ENCODE measurements around the gene HSD17B4.

The HSD17B4 gene

GRCh38 chr5:119451561-119451960 is 736 bp upstream of the HSD17B4 start:
- no peak overlapping the region for H3K9ac ChIP-seq (ENCODE audit: low read depth in 1 of 2, low read length in 2 of 2)
- peaks cover 10 to 13% of the 10 kb centered on the region in 2 donors for H3K4me1 ChIP-seq (ENCODE audit: control insufficient read depth in 1 of 2, insufficient read depth in 2 of 2, low read length in 2 of 2)
- H3K27me3 ChIP-seq (ENCODE audit: control insufficient read depth in 1 of 2, insufficient read depth in 2 of 2, low read length in 2 of 2): no peaks in the 10 kb centered on the region
- no peak overlapping the region for H3K27ac ChIP-seq (ENCODE audit: low read depth, low read length)
- peaks cover 0 to 3% of the 10 kb centered on the region in 2 donors for H3K9me3 ChIP-seq (ENCODE audit: control insufficient read depth in 1 of 2, low read length in 2 of 2)
- no peak overlapping the region for H3K4me3 ChIP-seq (ENCODE audit: low read depth in 1 of 2, low read length in 2 of 2)
- H3K36me3 ChIP-seq (ENCODE audit: control insufficient read depth in 1 of 2, insufficient read depth in 2 of 2, low read length in 2 of 2): no peaks in the 10 kb centered on the region

GRCh38 chr5:119452060-119452372 is 281 bp upstream of the HSD17B4 start:
- no peaks in the 10 kb centered on the region for H3K27me3 ChIP-seq (ENCODE audit: control insufficient read depth in 1 of 2, insufficient read depth in 2 of 2, low read length in 2 of 2)
- H3K27ac ChIP-seq (ENCODE audit: low read depth, low read length): peak overlapping the region; percentile 89
- H3K9me3 ChIP-seq (ENCODE audit: control insufficient read depth in 1 of 2, low read length in 2 of 2): peaks cover 0 to 3% of the 10 kb centered on the region in 2 donors
- H3K4me1 ChIP-seq (ENCODE audit: control insufficient read depth in 1 of 2, insufficient read depth in 2 of 2, low read length in 2 of 2): peaks cover 10 to 13% of the 10 kb centered on the region in 2 donors
- H3K9ac ChIP-seq (ENCODE audit: low read depth in 1 of 2, low read length in 2 of 2): no peak overlapping the region
- H3K36me3 ChIP-seq (ENCODE audit: control insufficient read depth in 1 of 2, insufficient read depth in 2 of 2, low read length in 2 of 2): peaks cover 2 to 4% of the 10 kb centered on the region in 2 donors
- peak overlapping the region; percentile 68 to 95 for H3K4me3 ChIP-seq (ENCODE audit: low read depth in 1 of 2, low read length in 2 of 2)

- H3K27ac ChIP-seq (ENCODE audit: low read depth, low read length): peak overlapping the region; percentile 89
- H3K27me3 ChIP-seq (ENCODE audit: control insufficient read depth in 1 of 2, insufficient read depth in 2 of 2, low read length in 2 of 2): no peaks in the 10 kb centered on the region
- H3K4me3 ChIP-seq (ENCODE audit: low read depth in 1 of 2, low read length in 2 of 2): peak overlapping the region; percentile 68 to 95
Measured at GRCh38 chr5:119453040-119453373, 710 bp downstream of the HSD17B4 start.

GRCh38 chr5:119454171-119454570 is 1.9 kb downstream of the HSD17B4 start:
- peaks cover 0 to 3% of the 10 kb centered on the region in 2 donors for H3K9me3 ChIP-seq (ENCODE audit: control insufficient read depth in 1 of 2, low read length in 2 of 2)
- H3K4me3 ChIP-seq (ENCODE audit: low read depth in 1 of 2, low read length in 2 of 2): no peak overlapping the region
- no peak overlapping the region for H3K9ac ChIP-seq (ENCODE audit: low read depth in 1 of 2, low read length in 2 of 2)
- peaks cover 5 to 7% of the 10 kb centered on the region in 2 donors for H3K36me3 ChIP-seq (ENCODE audit: control insufficient read depth in 1 of 2, insufficient read depth in 2 of 2, low read length in 2 of 2)
- no peaks in the 10 kb centered on the region for H3K27me3 ChIP-seq (ENCODE audit: control insufficient read depth in 1 of 2, insufficient read depth in 2 of 2, low read length in 2 of 2)
- H3K27ac ChIP-seq (ENCODE audit: low read depth, low read length): no peak overlapping the region
- peaks cover 13 to 18% of the 10 kb centered on the region in 2 donors for H3K4me1 ChIP-seq (ENCODE audit: control insufficient read depth in 1 of 2, insufficient read depth in 2 of 2, low read length in 2 of 2)

More at GRCh38 chr5:119453040-119453373, 710 bp downstream of the HSD17B4 start:
- peaks cover 0 to 3% of the 10 kb centered on the region in 2 donors for H3K9me3 ChIP-seq (ENCODE audit: control insufficient read depth in 1 of 2, low read length in 2 of 2)
- peak overlapping the region; percentile 44 to 80 for H3K9ac ChIP-seq (ENCODE audit: low read depth in 1 of 2, low read length in 2 of 2)
- H3K4me1 ChIP-seq (ENCODE audit: control insufficient read depth in 1 of 2, insufficient read depth in 2 of 2, low read length in 2 of 2): peaks cover 10 to 13% of the 10 kb centered on the region in 2 donors
- H3K36me3 ChIP-seq (ENCODE audit: control insufficient read depth in 1 of 2, insufficient read depth in 2 of 2, low read length in 2 of 2): peaks cover 5 to 7% of the 10 kb centered on the region in 2 donors

- H3K36me3 ChIP-seq (ENCODE audit: control insufficient read depth in 1 of 2, insufficient read depth in 2 of 2, low read length in 2 of 2): peaks cover 5 to 7% of the 10 kb centered on the region in 2 donors
- H3K9me3 ChIP-seq (ENCODE audit: control insufficient read depth in 1 of 2, low read length in 2 of 2): no peaks in the 10 kb centered on the region
- H3K4me1 ChIP-seq (ENCODE audit: control insufficient read depth in 1 of 2, insufficient read depth in 2 of 2, low read length in 2 of 2): peaks cover 4 to 11% of the 10 kb centered on the region in 2 donors
- no peak overlapping the region for H3K4me3 ChIP-seq (ENCODE audit: low read depth in 1 of 2, low read length in 2 of 2)
- H3K27me3 ChIP-seq (ENCODE audit: control insufficient read depth in 1 of 2, insufficient read depth in 2 of 2, low read length in 2 of 2): no peaks in the 10 kb centered on the region
- H3K27ac ChIP-seq (ENCODE audit: low read depth, low read length): no peak overlapping the region
- no peak overlapping the region for H3K9ac ChIP-seq (ENCODE audit: low read depth in 1 of 2, low read length in 2 of 2)
Measured at GRCh38 chr5:119458911-119459632, 6.8 kb downstream of the HSD17B4 start.

- no peaks in the 10 kb centered on the region for H3K27me3 ChIP-seq (ENCODE audit: control insufficient read depth in 1 of 2, insufficient read depth in 2 of 2, low read length in 2 of 2)
- peaks cover 4 to 15% of the 10 kb centered on the region in 2 donors for H3K36me3 ChIP-seq (ENCODE audit: control insufficient read depth in 1 of 2, insufficient read depth in 2 of 2, low read length in 2 of 2)
Measured at GRCh38 chr5:119465640-119466039, 13.3 kb downstream of the HSD17B4 start.

GRCh38 chr5:119468286-119468685 is 16.0 kb downstream of the HSD17B4 start:
- H3K27me3 ChIP-seq (ENCODE audit: control insufficient read depth in 1 of 2, insufficient read depth in 2 of 2, low read length in 2 of 2): no peaks in the 10 kb centered on the region
- H3K4me1 ChIP-seq (ENCODE audit: control insufficient read depth in 1 of 2, insufficient read depth in 2 of 2, low read length in 2 of 2): peaks cover 0 to 4% of the 10 kb centered on the region in 2 donors
- no peak overlapping the region for H3K27ac ChIP-seq (ENCODE audit: low read depth, low read length)
- H3K9me3 ChIP-seq (ENCODE audit: control insufficient read depth in 1 of 2, low read length in 2 of 2): peaks cover 2 to 12% of the 10 kb centered on the region in 2 donors
- peaks cover 9 to 20% of the 10 kb centered on the region in 2 donors for H3K36me3 ChIP-seq (ENCODE audit: control insufficient read depth in 1 of 2, insufficient read depth in 2 of 2, low read length in 2 of 2)
- H3K4me3 ChIP-seq (ENCODE audit: low read depth in 1 of 2, low read length in 2 of 2): no peak overlapping the region
- H3K9ac ChIP-seq (ENCODE audit: low read depth in 1 of 2, low read length in 2 of 2): no peak overlapping the region

More at GRCh38 chr5:119465640-119466039, 13.3 kb downstream of the HSD17B4 start:
- H3K4me3 ChIP-seq (ENCODE audit: low read depth in 1 of 2, low read length in 2 of 2): no peak overlapping the region
- H3K9ac ChIP-seq (ENCODE audit: low read depth in 1 of 2, low read length in 2 of 2): no peak overlapping the region
- H3K4me1 ChIP-seq (ENCODE audit: control insufficient read depth in 1 of 2, insufficient read depth in 2 of 2, low read length in 2 of 2): peaks cover 0 to 4% of the 10 kb centered on the region in 2 donors
- H3K9me3 ChIP-seq (ENCODE audit: control insufficient read depth in 1 of 2, low read length in 2 of 2): peaks cover 2 to 12% of the 10 kb centered on the region in 2 donors
- H3K27ac ChIP-seq (ENCODE audit: low read depth, low read length): no peak overlapping the region

- Histone ChIP-seq H3K9me3 (ENCODE audit: control insufficient read depth in 1 of 2, low read length in 2 of 2) (peaks cover 2 to 12% of the 10 kb centered on the region in 2 donors), H3K4me1 (ENCODE audit: control insufficient read depth in 1 of 2, insufficient read depth in 2 of 2, low read length in 2 of 2) (peaks cover 0 to 4% of the 10 kb centered on the region in 2 donors), H3K4me3 (ENCODE audit: low read depth in 1 of 2, low read length in 2 of 2) (no peak overlapping the region), H3K36me3 (ENCODE audit: control insufficient read depth in 1 of 2, insufficient read depth in 2 of 2, low read length in 2 of 2) (peaks cover 13 to 25% of the 10 kb centered on the region in 2 donors), H3K27ac (ENCODE audit: low read depth, low read length) (no peak overlapping the region), H3K9ac (ENCODE audit: low read depth in 1 of 2, low read length in 2 of 2) (no peak overlapping the region), H3K27me3 (ENCODE audit: control insufficient read depth in 1 of 2, insufficient read depth in 2 of 2, low read length in 2 of 2) (no peaks in the 10 kb centered on the region)
Measured at GRCh38 chr5:119470105-119470763, 17.9 kb downstream of the HSD17B4 start.

GRCh38 chr5:119470851-119471451 is 18.7 kb downstream of the HSD17B4 start:
- H3K36me3 ChIP-seq (ENCODE audit: control insufficient read depth in 1 of 2, insufficient read depth in 2 of 2, low read length in 2 of 2): peaks cover 13 to 25% of the 10 kb centered on the region in 2 donors
- no peak overlapping the region for H3K4me3 ChIP-seq (ENCODE audit: low read depth in 1 of 2, low read length in 2 of 2)
- no peak overlapping the region for H3K27ac ChIP-seq (ENCODE audit: low read depth, low read length)
- peaks cover 0 to 4% of the 10 kb centered on the region in 2 donors for H3K4me1 ChIP-seq (ENCODE audit: control insufficient read depth in 1 of 2, insufficient read depth in 2 of 2, low read length in 2 of 2)
- H3K9me3 ChIP-seq (ENCODE audit: control insufficient read depth in 1 of 2, low read length in 2 of 2): peaks cover 2 to 12% of the 10 kb centered on the region in 2 donors
- H3K27me3 ChIP-seq (ENCODE audit: control insufficient read depth in 1 of 2, insufficient read depth in 2 of 2, low read length in 2 of 2): no peaks in the 10 kb centered on the region
- no peak overlapping the region for H3K9ac ChIP-seq (ENCODE audit: low read depth in 1 of 2, low read length in 2 of 2)

- H3K4me3 ChIP-seq (ENCODE audit: low read depth in 1 of 2, low read length in 2 of 2): no peak overlapping the region
- H3K36me3 ChIP-seq (ENCODE audit: control insufficient read depth in 1 of 2, insufficient read depth in 2 of 2, low read length in 2 of 2): peaks cover 19 to 36% of the 10 kb centered on the region in 2 donors
- H3K9me3 ChIP-seq (ENCODE audit: control insufficient read depth in 1 of 2, low read length in 2 of 2): peaks cover 0 to 5% of the 10 kb centered on the region in 2 donors
- H3K9ac ChIP-seq (ENCODE audit: low read depth in 1 of 2, low read length in 2 of 2): no peak overlapping the region
- no peaks in the 10 kb centered on the region for H3K27me3 ChIP-seq (ENCODE audit: control insufficient read depth in 1 of 2, insufficient read depth in 2 of 2, low read length in 2 of 2)
- H3K4me1 ChIP-seq (ENCODE audit: control insufficient read depth in 1 of 2, insufficient read depth in 2 of 2, low read length in 2 of 2): peaks cover 0 to 4% of the 10 kb centered on the region in 2 donors
- no peak overlapping the region for H3K27ac ChIP-seq (ENCODE audit: low read depth, low read length)
Measured at GRCh38 chr5:119473241-119473640, 20.9 kb downstream of the HSD17B4 start.

All from duodenal mucosa (tissue), 2 donors.